DND-41 (cell line): ENCODE data around the gene GLT6D1.

Experiments
- CTCF ChIP-seq: IDR thresholded peaks from 2 replicates; pipeline ENCODE4 v1.5.1; 2012; ENCODE audit warnings: borderline replicate concordance, low read length, moderate library complexity, mild to moderate bottlenecking; ENCODE audit not compliant: poor library complexity, severe bottlenecking; ENCODE audit errors: extremely low read depth
- EZH2 ChIP-seq: IDR thresholded peaks from 3 replicates; pipeline ENCODE4 v1.6.1; 2012; ENCODE audit warnings: borderline replicate concordance, low read depth, mild to moderate bottlenecking, moderate library complexity, low read length, inconsistent platforms; ENCODE audit not compliant: severe bottlenecking

- TF ChIP-seq CTCF (no peak), EZH2 (no peak)
These were observed 56.8 kb downstream of the GLT6D1 start for GRCh38 chr9:135582541-135582940.
